Thymus (tissue), 11 donors: ENCODE results near the gene USP14. TPM values are rescaled to one million over a fixed set of nuclear protein-coding genes. Genes with fewer than 3 reads are reported as not detected.

Experiments used
- DNase-seq, 9 donors: peaks; one replicate each; pipeline ENCODE4 v3.0.0-alpha.2; 2013; ENCODE audit warnings: low spot score in 9 of 9, low read depth in 6 of 9, missing footprints in 1 of 9
- H3K27ac ChIP-seq, 2 donors: one replicate each; pipeline ENCODE4 v1.5.1; 2013; ENCODE audit warnings: control low read depth in 1 of 2, low read depth in 1 of 2, low read length in 1 of 2, mild to moderate bottlenecking in 1 of 2, moderate library complexity in 1 of 2
- H3K27me3 ChIP-seq, 2 donors: one replicate each; pipeline ENCODE4 v1.5.1; 2013; ENCODE audit warnings: low read length in 1 of 2; ENCODE audit not compliant: control insufficient read depth in 2 of 2, insufficient read depth in 1 of 2
- H3K36me3 ChIP-seq, 2 donors: one replicate each; pipeline ENCODE4 v1.5.1; 2013; ENCODE audit warnings: low read length in 1 of 2, mild to moderate bottlenecking in 1 of 2, moderate library complexity in 1 of 2; ENCODE audit not compliant: control insufficient read depth in 2 of 2, insufficient read depth in 2 of 2
- H3K4me1 ChIP-seq, 2 donors: one replicate each; pipeline ENCODE4 v1.5.1; 2013; ENCODE audit warnings: low read length in 2 of 2; ENCODE audit not compliant: control insufficient read depth in 2 of 2, insufficient read depth in 2 of 2
- H3K4me3 ChIP-seq, 2 donors: one replicate each; pipeline ENCODE4 v1.5.1; 2013; ENCODE audit warnings: low read length in 2 of 2, control low read depth in 1 of 2, mild to moderate bottlenecking in 1 of 2
- H3K9me3 ChIP-seq, 2 donors: one replicate each; pipeline ENCODE4 v1.5.1; 2013; ENCODE audit warnings: low read length in 1 of 2, mild to moderate bottlenecking in 1 of 2; ENCODE audit not compliant: control insufficient read depth in 2 of 2, insufficient read depth in 1 of 2
- WGBS: extraction: QIAGEN DNeasy Blood & Tissue Kit; methylation state at CpG from one replicate; pipeline ENCODE4 v1.1.7; 2013; 5-methylcytosine and 5-hydroxymethylcytosine counted together
- polyA plus RNA-seq: library from polyadenylated mRNA; stranded (reverse); fragments of 200-250 nt; gene quantifications from one replicate; pipeline ENCODE4 v1.2.3, GENCODE V29; 2013
- total RNA-seq: library from RNA; stranded (reverse); fragments of 120-200 nt; gene quantifications from one replicate; pipeline ENCODE4 v1.2.4, GENCODE V29; 2013
- donor health status: healthy.

USP14 gene
- total and polyA plus RNA-seq, 2 donors = 14.6 to 28.4 TPM

- 95% methylated on average over 4 of the region's 4 CpGs for WGBS
Measured at GRCh38 chr18:213505-213904, 55.1 kb downstream of the USP14 start.

DNA sequence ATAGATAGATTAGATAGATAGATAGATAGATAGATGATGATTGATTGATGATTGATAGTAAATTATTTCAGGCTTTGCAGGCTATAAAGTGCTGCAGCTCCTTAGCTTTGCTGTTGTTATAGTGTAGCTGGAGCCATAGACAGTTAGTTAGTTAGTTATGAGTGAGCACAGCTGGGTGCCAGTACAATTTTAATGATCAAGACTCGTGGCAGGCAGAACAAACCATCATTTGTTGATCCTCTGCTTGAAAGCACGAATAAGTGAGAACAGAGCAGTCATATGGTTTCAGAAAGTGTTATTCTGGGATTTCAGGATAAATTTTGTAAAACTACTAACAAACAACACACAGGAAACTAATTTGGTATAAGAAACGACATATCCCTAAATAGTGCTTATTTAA, 55.6 kb downstream of the USP14 start:
- no peaks in the 10 kb centered on the region for H3K9me3 ChIP-seq
- WGBS = 97% methylated on average over 3 of the region's 3 CpGs
- no peak for DNase-seq
- no peak overlapping the region for H3K4me3 ChIP-seq
- no peaks in the 10 kb centered on the region for H3K27me3 ChIP-seq
- H3K36me3 ChIP-seq = peaks cover 36 to 72% of the 10 kb centered on the region in 2 donors
- no peak overlapping the region for H3K27ac ChIP-seq
- H3K4me1 ChIP-seq = no peaks in the 10 kb centered on the region

More at GRCh38 chr18:213505-213904, 55.1 kb downstream of the USP14 start:
- H3K9me3 ChIP-seq = no peaks in the 10 kb centered on the region
- H3K27me3 ChIP-seq = no peaks in the 10 kb centered on the region
- no peak overlapping the region for H3K27ac ChIP-seq
- peaks cover 36 to 68% of the 10 kb centered on the region in 2 donors for H3K36me3 ChIP-seq
- H3K4me3 ChIP-seq = no peak overlapping the region
- no peaks in the 10 kb centered on the region for H3K4me1 ChIP-seq
- no peak for DNase-seq

GRCh38 chr18:215448-216010, 57.2 kb downstream of the USP14 start:
- Histone ChIP-seq H3K4me3 (no peak overlapping the region), H3K36me3 (peaks cover 36 to 65% of the 10 kb centered on the region in 2 donors)
- WGBS = 97% methylated on average over 5 of the region's 5 CpGs

DNA sequence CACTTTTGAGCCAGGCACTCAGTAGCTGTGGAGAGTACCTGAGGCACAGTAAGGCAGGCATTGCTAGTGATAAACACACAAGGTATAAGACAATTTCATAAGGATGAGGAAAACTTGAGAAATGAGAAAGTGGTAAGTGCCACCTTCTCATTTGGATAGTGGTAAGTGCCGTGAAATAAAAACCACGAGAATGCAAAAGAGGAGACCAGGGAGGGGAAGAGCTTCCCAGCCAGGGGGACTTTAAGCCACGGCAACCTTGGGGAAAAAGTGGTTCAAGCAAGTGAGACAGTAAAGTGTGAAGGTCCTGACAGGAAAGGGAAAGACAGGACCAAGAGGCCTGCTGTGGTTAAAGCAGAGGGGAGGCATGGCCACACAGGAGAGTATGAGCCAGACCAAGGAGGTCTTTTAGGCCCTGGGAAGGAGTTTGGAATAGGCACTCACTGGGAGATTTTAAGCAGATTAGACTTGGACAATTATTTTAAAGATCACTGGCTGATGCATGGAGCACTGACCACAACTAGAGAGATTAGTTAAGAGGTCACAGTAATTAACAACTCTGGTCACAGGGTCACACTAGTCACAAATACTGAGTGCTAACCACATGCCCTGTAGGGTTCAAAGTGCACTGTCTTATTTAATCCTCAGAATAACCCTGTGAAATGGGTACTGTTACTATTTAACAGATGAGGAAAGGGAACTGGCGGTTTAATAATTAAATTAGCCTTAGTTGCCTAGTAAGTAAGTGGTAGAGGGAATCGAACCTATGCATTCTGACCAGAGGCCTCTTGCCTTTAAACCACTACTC, 59.4 kb downstream of the USP14 start:
- Histone ChIP-seq H3K4me1 (no peaks in the 10 kb centered on the region), H3K36me3 (peaks cover 23 to 54% of the 10 kb centered on the region in 2 donors)
- no peak for DNase-seq

More at GRCh38 chr18:215448-216010, 57.2 kb downstream of the USP14 start:
- H3K27me3 ChIP-seq = no peaks in the 10 kb centered on the region
- DNase-seq = no peak
- H3K9me3 ChIP-seq = no peaks in the 10 kb centered on the region
- no peaks in the 10 kb centered on the region for H3K4me1 ChIP-seq
- no peak overlapping the region for H3K27ac ChIP-seq

GRCh38 chr18:220708-221107, 62.4 kb downstream of the USP14 start:
- Histone ChIP-seq H3K36me3 (peaks cover 11 to 48% of the 10 kb centered on the region in 2 donors), H3K4me3 (no peak overlapping the region)

More for the DNA sequence above, 59.4 kb downstream of the USP14 start:
- no peaks in the 10 kb centered on the region for H3K9me3 ChIP-seq
- no peak overlapping the region for H3K4me3 ChIP-seq
- no peak overlapping the region for H3K27ac ChIP-seq
- WGBS = 95% methylated on average over 5 of the region's 5 CpGs
- no peaks in the 10 kb centered on the region for H3K27me3 ChIP-seq

DNA sequence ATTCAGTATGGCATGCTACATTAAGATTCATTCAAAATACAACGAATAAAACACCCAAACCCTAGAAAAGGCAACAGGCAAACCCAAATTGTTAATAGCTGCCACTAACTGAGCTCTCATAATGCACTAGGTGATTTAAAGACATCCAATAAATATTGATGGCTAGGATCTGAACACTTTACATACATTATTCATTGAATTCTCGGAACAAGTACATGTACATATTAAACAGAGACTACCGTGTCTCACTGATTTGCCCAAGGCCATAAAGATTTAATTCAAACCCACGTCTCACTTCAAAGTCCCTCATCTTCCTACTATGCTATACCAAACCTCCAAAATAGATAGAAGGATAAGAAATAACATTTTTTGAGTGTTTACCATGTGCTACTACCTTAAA, 67.4 kb downstream of the USP14 start:
- peaks cover 8 to 23% of the 10 kb centered on the region in 2 donors for H3K36me3 ChIP-seq
- H3K4me1 ChIP-seq = no peaks in the 10 kb centered on the region
- no peaks in the 10 kb centered on the region for H3K27me3 ChIP-seq
- H3K9me3 ChIP-seq = no peaks in the 10 kb centered on the region
- no peak overlapping the region for H3K4me3 ChIP-seq
- no peak overlapping the region for H3K27ac ChIP-seq
- 98% methylated on average over 4 of the region's 4 CpGs for WGBS
- DNase-seq = no peak

More at GRCh38 chr18:220708-221107, 62.4 kb downstream of the USP14 start:
- Histone ChIP-seq H3K27me3 (no peaks in the 10 kb centered on the region), H3K9me3 (no peaks in the 10 kb centered on the region), H3K27ac (no peak overlapping the region), H3K4me1 (no peaks in the 10 kb centered on the region)
- no peak for DNase-seq

DNA sequence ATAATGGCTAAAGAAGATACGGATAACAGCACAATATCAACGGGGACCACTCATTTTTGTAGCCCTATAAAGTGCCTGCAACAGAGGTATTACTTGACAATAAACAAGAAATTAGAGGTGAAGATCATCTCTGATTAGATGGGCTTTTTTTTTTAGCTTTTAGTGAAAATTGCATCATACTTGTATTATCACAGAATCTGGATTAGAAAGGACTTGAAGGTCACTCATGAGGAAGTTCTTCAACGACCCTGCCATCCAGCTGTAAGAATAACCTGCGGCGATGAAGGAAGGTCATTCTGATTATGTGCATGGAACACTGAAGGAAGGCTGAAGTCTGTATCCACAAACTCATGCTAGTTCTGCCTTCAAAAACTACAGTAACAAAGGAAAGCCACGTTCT, 69.0 kb downstream of the USP14 start:
- H3K9me3 ChIP-seq = no peaks in the 10 kb centered on the region
- H3K4me3 ChIP-seq = no peak overlapping the region
- H3K36me3 ChIP-seq = peaks cover 8 to 20% of the 10 kb centered on the region in 2 donors
- no peak overlapping the region for H3K27ac ChIP-seq
- no peak for DNase-seq
- H3K27me3 ChIP-seq = no peaks in the 10 kb centered on the region
- no peaks in the 10 kb centered on the region for H3K4me1 ChIP-seq
- 98% methylated on average over 6 of the region's 6 CpGs for WGBS

- DNase-seq = no peak
- no peak overlapping the region for H3K4me3 ChIP-seq
- H3K9me3 ChIP-seq = no peaks in the 10 kb centered on the region
- H3K27me3 ChIP-seq = no peaks in the 10 kb centered on the region
- WGBS = 96% methylated on average over 4 of the region's 4 CpGs
- peaks cover 8 to 16% of the 10 kb centered on the region in 2 donors for H3K36me3 ChIP-seq
- H3K4me1 ChIP-seq = no peaks in the 10 kb centered on the region
- no peak overlapping the region for H3K27ac ChIP-seq
Measured at GRCh38 chr18:227902-228301, 69.5 kb downstream of the USP14 start.

DNA sequence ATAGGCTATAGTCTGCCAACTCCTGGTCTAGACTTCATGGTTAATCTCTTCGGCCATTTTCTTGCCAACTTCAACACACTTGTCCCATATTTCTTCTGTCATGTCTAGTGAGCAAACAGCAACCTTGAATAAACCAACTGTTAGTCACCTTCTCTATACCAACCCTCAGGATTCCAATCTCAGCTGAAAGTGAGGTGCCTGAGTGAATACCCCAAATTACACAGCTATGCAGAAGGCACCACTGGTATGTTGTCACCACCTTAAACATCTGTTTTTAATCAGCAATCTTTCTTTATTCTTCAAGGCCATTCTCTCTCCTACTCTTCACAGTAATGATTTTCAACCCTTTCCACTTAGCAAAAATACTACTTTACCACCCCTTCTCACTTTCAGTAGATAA, 70.2 kb downstream of the USP14 start:
- Histone ChIP-seq H3K36me3 (peaks cover 8 to 11% of the 10 kb centered on the region in 2 donors), H3K27ac (no peak overlapping the region), H3K4me1 (no peaks in the 10 kb centered on the region), H3K9me3 (no peaks in the 10 kb centered on the region), H3K4me3 (no peak overlapping the region), H3K27me3 (no peaks in the 10 kb centered on the region)
- 96% methylated on average over 1 of the region's 1 CpG for WGBS
- DNase-seq = no peak
